HepG2 (cell line): ENCODE measurements around the gene SINHCAF. TPM values are rescaled to one million over a fixed set of nuclear protein-coding genes. Genes with fewer than 3 reads are reported as not detected.
A peak's percentile ranks its signal among the peaks of the same experiment; 100 is the strongest.

Experiments used
- DZIP1 ChIP-seq: sonication (generic); formaldehyde crosslinking; IDR thresholded peaks from 2 replicates; pipeline ENCODE4 v1.5.0; 2020; ENCODE audit warnings: mild to moderate bottlenecking, missing genetic modification reagents
- GPN1 ChIP-seq: sonication (generic); formaldehyde crosslinking; IDR thresholded peaks from 2 replicates; pipeline ENCODE4 v1.5.1; 2020; ENCODE audit warnings: missing genetic modification reagents, borderline replicate concordance
- KDM5A ChIP-seq: fragments of 200-600 bp; sonication (generic); IDR thresholded peaks from 2 replicates; pipeline ENCODE4 v1.7.0; 2018; ENCODE audit warnings: antibody characterized with exemption, mild to moderate bottlenecking, low read length, borderline replicate concordance
- MXI1 ChIP-seq: IDR thresholded peaks from 3 replicates; pipeline ENCODE4 v1.6.1; 2012; ENCODE audit warnings: low read depth, low read length, inconsistent platforms, borderline replicate concordance
- PHF21A ChIP-seq: sonication (generic); formaldehyde crosslinking; IDR thresholded peaks from 2 replicates; pipeline ENCODE4 v1.5.0; 2020; ENCODE audit warnings: mild to moderate bottlenecking, missing genetic modification reagents
- POLR2AphosphoS2 ChIP-seq: IDR thresholded peaks from 2 replicates; pipeline ENCODE4 v1.6.1; 2011; ENCODE audit warnings: low read depth, low read length, improper control_type of control experiment
- RBFOX2 ChIP-seq: fragments of 200-400 bp; formaldehyde crosslinking; IDR thresholded peaks from 2 replicates; pipeline ENCODE4 v1.6.1; 2017; ENCODE audit warnings: low read depth, mild to moderate bottlenecking, low read length
- RELA ChIP-seq: sonication (generic); formaldehyde crosslinking; IDR thresholded peaks from 2 replicates; pipeline ENCODE4 v1.4.0; 2020; ENCODE audit warnings: missing genetic modification reagents
- RFXANK ChIP-seq: IDR thresholded peaks from 2 replicates; pipeline ENCODE4 v1.6.1; 2016
- SAFB2 ChIP-seq: sonication (generic); formaldehyde crosslinking; IDR thresholded peaks from 2 replicates; pipeline ENCODE4 v1.5.1; 2020; ENCODE audit warnings: missing genetic modification reagents, low read depth, mild to moderate bottlenecking, borderline replicate concordance
- THRA ChIP-seq: sonication (generic); formaldehyde crosslinking; IDR thresholded peaks from 2 replicates; pipeline ENCODE4 v1.4.0; 2020; ENCODE audit warnings: missing genetic modification reagents, borderline replicate concordance
- ZFP36L1 ChIP-seq: sonication (generic); formaldehyde crosslinking; IDR thresholded peaks from 2 replicates; pipeline ENCODE4 v1.8.0; 2022; ENCODE audit warnings: mild to moderate bottlenecking, missing genetic modification reagents, moderate library complexity
- ZNF101 ChIP-seq: sonication (generic); formaldehyde crosslinking; IDR thresholded peaks from 2 replicates; pipeline ENCODE4 v1.4.0; 2020; ENCODE audit warnings: mild to moderate bottlenecking, low read depth, missing genetic modification reagents, borderline replicate concordance
- ZNF224 ChIP-seq: sonication (generic); formaldehyde crosslinking; IDR thresholded peaks from 2 replicates; pipeline ENCODE4 v1.5.0; 2020; ENCODE audit warnings: mild to moderate bottlenecking, missing genetic modification reagents
- ZNF296 ChIP-seq: sonication (generic); formaldehyde crosslinking; conservative IDR thresholded peaks from 2 replicates; pipeline ENCODE4 v1.5.0; 2020; ENCODE audit warnings: mild to moderate bottlenecking, missing genetic modification reagents
- ZNF605 ChIP-seq: sonication (generic); formaldehyde crosslinking; IDR thresholded peaks from 2 replicates; pipeline ENCODE4 v1.8.0; 2022; ENCODE audit warnings: mild to moderate bottlenecking, missing genetic modification reagents
- ZNF776 ChIP-seq: sonication (generic); formaldehyde crosslinking; IDR thresholded peaks from 2 replicates; pipeline ENCODE4 v1.4.0; 2020; ENCODE audit warnings: mild to moderate bottlenecking, missing genetic modification reagents
- ZNF83 ChIP-seq: sonication (generic); formaldehyde crosslinking; IDR thresholded peaks from 2 replicates; pipeline ENCODE4 v1.4.0; 2020; ENCODE audit warnings: missing genetic modification reagents, mild to moderate bottlenecking, borderline replicate concordance
- ZNF891 ChIP-seq: sonication (generic); formaldehyde crosslinking; IDR thresholded peaks from 2 replicates; pipeline ENCODE4 v1.5.0; 2020; ENCODE audit warnings: mild to moderate bottlenecking, missing genetic modification reagents
- polyA plus RNA-seq, 8 experiments: library from polyadenylated mRNA; depleted of rRNA in 3 of 8; stranded (reverse) in 7 of 8; unstranded in 1 of 8; fragments of >200 nt; fragmentation: Illumina TruSeq in 4 of 8; extraction: Trizol in 4 of 8; gene quantifications; 2 replicates each; pipeline versions ENCODE4 v1.2.1 to v1.2.3, GENCODE V29; 2011 to 2016; ENCODE audit warnings: low read depth in 4 of 8, missing spikeins in 1 of 8, mixed read lengths in 1 of 8; ENCODE audit not compliant: insufficient read depth in 1 of 8
- total RNA-seq, 5 experiments: library from RNA; depleted of rRNA; stranded (reverse); fragments of >200 nt; fragmentation: Illumina TruSeq; extraction: Trizol; gene quantifications; 2 replicates each; pipeline ENCODE4 v1.2.3, GENCODE V29; 2016; ENCODE audit warnings: low read depth in 1 of 5
- TF ChIP-seq, protein P1 (sequence below): sonication (generic); formaldehyde crosslinking; IDR thresholded peaks from 2 replicates; pipeline ENCODE4 v1.4.0; 2020; ENCODE audit warnings: missing genetic modification reagents; ENCODE audit errors: not compliant biosample characterization
- TF ChIP-seq, protein P2 (sequence below): sonication (generic); formaldehyde crosslinking; IDR thresholded peaks from 2 replicates; pipeline ENCODE4 v1.5.1; 2020; ENCODE audit warnings: mild to moderate bottlenecking, missing genetic modification reagents, moderate library complexity

SINHCAF gene
- total and polyA plus RNA-seq, 2 of the 13 experiments (the other 11 are each of a cell fraction or from before 2014, with no cell fraction given), result 54.6 to 97.8 TPM

- no peak for TF ChIP-seq DZIP1 (CRISPR knock-in tag)
- 0 out of 2 replicates have a peak, but pooled peaks have one; percentile 21 for TF ChIP-seq RFXANK
- TF ChIP-seq ZNF296, result no peak
- no peak for TF ChIP-seq POLR2AphosphoS2
- TF ChIP-seq GPN1 (CRISPR knock-in tag), result no peak
- TF ChIP-seq SAFB2 (CRISPR knock-in tag), result no peak; the same call in 1 of the 2 replicates
- TF ChIP-seq, protein P1, sequence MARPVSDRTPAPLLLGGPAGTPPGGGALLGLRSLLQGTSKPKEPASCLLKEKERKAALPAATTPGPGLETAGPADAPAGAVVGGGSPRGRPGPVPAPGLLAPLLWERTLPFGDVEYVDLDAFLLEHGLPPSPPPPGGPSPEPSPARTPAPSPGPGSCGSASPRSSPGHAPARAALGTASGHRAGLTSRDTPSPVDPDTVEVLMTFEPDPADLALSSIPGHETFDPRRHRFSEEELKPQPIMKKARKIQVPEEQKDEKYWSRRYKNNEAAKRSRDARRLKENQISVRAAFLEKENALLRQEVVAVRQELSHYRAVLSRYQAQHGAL (CRISPR knock-in tag), result no peak
- TF ChIP-seq MXI1, result peak; percentile 66; the same call in 1 of the 3 replicates
- no peak for TF ChIP-seq ZFP36L1 (CRISPR knock-in tag)
- TF ChIP-seq, protein P2, sequence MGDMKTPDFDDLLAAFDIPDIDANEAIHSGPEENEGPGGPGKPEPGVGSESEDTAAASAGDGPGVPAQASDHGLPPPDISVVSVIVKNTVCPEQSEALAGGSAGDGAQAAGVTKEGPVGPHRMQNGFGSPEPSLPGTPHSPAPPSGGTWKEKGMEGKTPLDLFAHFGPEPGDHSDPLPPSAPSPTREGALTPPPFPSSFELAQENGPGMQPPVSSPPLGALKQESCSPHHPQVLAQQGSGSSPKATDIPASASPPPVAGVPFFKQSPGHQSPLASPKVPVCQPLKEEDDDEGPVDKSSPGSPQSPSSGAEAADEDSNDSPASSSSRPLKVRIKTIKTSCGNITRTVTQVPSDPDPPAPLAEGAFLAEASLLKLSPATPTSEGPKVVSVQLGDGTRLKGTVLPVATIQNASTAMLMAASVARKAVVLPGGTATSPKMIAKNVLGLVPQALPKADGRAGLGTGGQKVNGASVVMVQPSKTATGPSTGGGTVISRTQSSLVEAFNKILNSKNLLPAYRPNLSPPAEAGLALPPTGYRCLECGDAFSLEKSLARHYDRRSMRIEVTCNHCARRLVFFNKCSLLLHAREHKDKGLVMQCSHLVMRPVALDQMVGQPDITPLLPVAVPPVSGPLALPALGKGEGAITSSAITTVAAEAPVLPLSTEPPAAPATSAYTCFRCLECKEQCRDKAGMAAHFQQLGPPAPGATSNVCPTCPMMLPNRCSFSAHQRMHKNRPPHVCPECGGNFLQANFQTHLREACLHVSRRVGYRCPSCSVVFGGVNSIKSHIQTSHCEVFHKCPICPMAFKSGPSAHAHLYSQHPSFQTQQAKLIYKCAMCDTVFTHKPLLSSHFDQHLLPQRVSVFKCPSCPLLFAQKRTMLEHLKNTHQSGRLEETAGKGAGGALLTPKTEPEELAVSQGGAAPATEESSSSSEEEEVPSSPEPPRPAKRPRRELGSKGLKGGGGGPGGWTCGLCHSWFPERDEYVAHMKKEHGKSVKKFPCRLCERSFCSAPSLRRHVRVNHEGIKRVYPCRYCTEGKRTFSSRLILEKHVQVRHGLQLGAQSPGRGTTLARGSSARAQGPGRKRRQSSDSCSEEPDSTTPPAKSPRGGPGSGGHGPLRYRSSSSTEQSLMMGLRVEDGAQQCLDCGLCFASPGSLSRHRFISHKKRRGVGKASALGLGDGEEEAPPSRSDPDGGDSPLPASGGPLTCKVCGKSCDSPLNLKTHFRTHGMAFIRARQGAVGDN (CRISPR knock-in tag), result peak; percentile 73
- no peak for TF ChIP-seq RELA (CRISPR knock-in tag)
- no peak for TF ChIP-seq ZNF891 (CRISPR knock-in tag)
- TF ChIP-seq KDM5A, result peak; percentile 75; the same call in 1 of the 2 replicates
- TF ChIP-seq ZNF101 (CRISPR knock-in tag), result no peak
- no peak for TF ChIP-seq RBFOX2
- TF ChIP-seq ZNF83, result no peak
- no peak for TF ChIP-seq ZNF776 (CRISPR knock-in tag)
- peak; percentile 75; the same call in 1 of the 2 replicates for TF ChIP-seq ZNF224 (CRISPR knock-in tag)
- peak; percentile 79 for TF ChIP-seq PHF21A (CRISPR knock-in tag)
- no peak for TF ChIP-seq THRA
- peak; percentile 80 for TF ChIP-seq ZNF605 (CRISPR knock-in tag)
Measured at GRCh38 chr12:31325877-31326631, at the start of gene SINHCAF (continued).
